HepG2 (cell line): Measurements from ENCODE around the gene ARHGEF12. TPM values are rescaled to one million over a fixed set of nuclear protein-coding genes. Genes with fewer than 3 reads are reported as not detected.

Experiments used
- ATAC-seq: fragments of 200-7000 bp; cut with Tn5 transposase; 3 replicates; pipeline ENCODE4 v1.9.1; 2020; ENCODE audit warnings: mild to moderate bottlenecking, moderate library complexity
- BruUV-seq: library from RNA; stranded (reverse); fragments of 400-500 nt; replicated peaks from 2 replicates; lab custom pipeline; 2021; lab: Mats Ljungman, UMichigan
- CTCF ChIA-PET: fragments of 300-600 bp; formaldehyde crosslinking; extraction: SDS; loops from one replicate; lab custom pipeline; 2021; ENCODE audit warnings: low total read pairs, inconsistent platforms, low intra/inter-chr PET ratio; lab: Yijun Ruan, JAX
- POLR2A ChIA-PET: fragments of 350-600 bp; sonication (Branson Sonifier 250); formaldehyde crosslinking; loops from one replicate; lab custom pipeline; 2020; ENCODE audit warnings: antibody characterized with exemption, inconsistent platforms; lab: Yijun Ruan, JAX
- DNase-seq: peaks from one replicate; pipeline ENCODE4 v3.0.0-alpha.2; 2015; ENCODE audit warnings: low spot score
- FAIRE-seq: peaks from 3 replicates; lab custom pipeline; 2011; peaks lifted over from hg19 to GRCh38; lab: Jason Lieb, UNC
- H2AFZ ChIP-seq: one replicate; pipeline ENCODE4 v1.6.1; 2011; ENCODE audit warnings: low read length, inconsistent platforms
- H3K27ac ChIP-seq: fragments of 300-600 bp; 3 replicates; pipeline ENCODE4 v1.8.0; 2011; ENCODE audit warnings: mixed run types, mild to moderate bottlenecking, mixed read lengths, low read length, inconsistent platforms; ENCODE audit not compliant: insufficient read depth; ENCODE audit errors: extremely low read length
- H3K27me3 ChIP-seq, 2 experiments: fragments of 200-600 bp in 1 of 2; 2 replicates in 1 of 2; 3 replicates in 1 of 2; pipeline versions ENCODE4 v1.6.0 to v1.8.0; 2011; ENCODE audit warnings: low read length in 2 of 2, mild to moderate bottlenecking in 2 of 2, moderate library complexity in 2 of 2, inconsistent platforms in 1 of 2; ENCODE audit not compliant: insufficient read depth in 2 of 2, control insufficient read depth in 1 of 2
- H3K36me3 ChIP-seq, 2 experiments: fragments of 200-600 bp in 1 of 2; replicated peaks in 1 of 2; 2 replicates in 1 of 2; 3 replicates in 1 of 2; pipeline versions ENCODE4 v1.5.1 to v1.8.0; 2011; ENCODE audit warnings: low read length in 2 of 2, inconsistent platforms in 1 of 2; ENCODE audit not compliant: insufficient read depth in 2 of 2, control insufficient read depth in 1 of 2
- H3K4me1 ChIP-seq: 2 replicates; pipeline ENCODE4 v1.5.1; 2012; ENCODE audit warnings: low read length, inconsistent platforms; ENCODE audit not compliant: insufficient read depth
- H3K4me2 ChIP-seq: 2 replicates; pipeline ENCODE4 v1.6.0; 2011; ENCODE audit warnings: low read depth, low read length, inconsistent platforms
- H3K4me3 ChIP-seq, 3 experiments: fragments of 200-600 bp in 1 of 3; sonication (generic), shearing (Covaris generic) in 1 of 3; replicated peaks in 1 of 3; 2 replicates each; pipeline ENCODE4 v1.5.1; 2011 to 2016; ENCODE audit warnings: low read length in 3 of 3, inconsistent platforms in 2 of 3, low read depth in 2 of 3, mild to moderate bottlenecking in 2 of 3, control low read depth in 1 of 3, mixed read lengths in 1 of 3; ENCODE audit not compliant: insufficient read depth in 1 of 3
- H3K79me2 ChIP-seq: one replicate; pipeline ENCODE4 v1.6.1; 2011; ENCODE audit warnings: low read length, inconsistent platforms; ENCODE audit not compliant: insufficient read depth
- H3K9ac ChIP-seq: 2 replicates; pipeline ENCODE4 v1.6.0; 2011; ENCODE audit warnings: mild to moderate bottlenecking, low read depth, low read length, inconsistent platforms; ENCODE audit not compliant: insufficient read depth
- H3K9me3 ChIP-seq: 2 replicates; pipeline ENCODE4 v1.5.1; 2012; ENCODE audit warnings: mild to moderate bottlenecking, low read length
- H4K20me1 ChIP-seq: 2 replicates; pipeline ENCODE4 v1.6.0; 2011; ENCODE audit warnings: inconsistent platforms, mild to moderate bottlenecking, low read length, moderate library complexity; ENCODE audit not compliant: insufficient read depth
- ZNF263 ChIP-seq: sonication (generic); formaldehyde crosslinking; IDR thresholded peaks from 2 replicates; pipeline ENCODE4 v1.4.0; 2020; ENCODE audit warnings: missing genetic modification reagents
- ZNF691 ChIP-seq: sonication (generic); formaldehyde crosslinking; IDR thresholded peaks from 2 replicates; pipeline ENCODE4 v1.4.0; 2020; ENCODE audit warnings: missing genetic modification reagents, low read depth, mild to moderate bottlenecking, borderline replicate concordance
- ZNF724P ChIP-seq: sonication (generic); formaldehyde crosslinking; IDR thresholded peaks from 2 replicates; pipeline ENCODE4 v1.8.0; 2022; ENCODE audit warnings: missing genetic modification reagents, borderline replicate concordance
- ZNF766 ChIP-seq: sonication (generic); formaldehyde crosslinking; IDR thresholded peaks from 2 replicates; pipeline ENCODE4 v1.5.0; 2020; ENCODE audit warnings: missing genetic modification reagents, borderline replicate concordance
- WGBS: methylation state at CpG from one replicate; pipeline ENCODE4 v1.1.6; 2017; ENCODE audit warnings: low lambda C conversion rate; 5-methylcytosine and 5-hydroxymethylcytosine counted together
- in situ Hi-C: cut with HindIII; loops from 2 replicates; pipeline ENCODE4 v1.10.0; 2017; ENCODE audit warnings: low pct_unique_long_range_greater_than_20kb; ENCODE audit not compliant: extremely low pct_ligation_motif_present
- intact Hi-C: fragments of 100-400 bp; cut with micrococcal nuclease; formaldehyde crosslinking; loops from one replicate; pipeline ENCODE4 v1.10.0; 2022; ENCODE audit not compliant: unreplicated experiment
- polyA plus RNA-seq, 8 experiments: library from polyadenylated mRNA; depleted of rRNA in 3 of 8; stranded (reverse) in 7 of 8; unstranded in 1 of 8; fragments of >200 nt; fragmentation: Illumina TruSeq in 4 of 8; extraction: Trizol in 4 of 8; gene quantifications; 2 replicates each; pipeline versions ENCODE4 v1.2.1 to v1.2.3, GENCODE V29; 2011 to 2016; ENCODE audit warnings: low read depth in 4 of 8, missing spikeins in 1 of 8, mixed read lengths in 1 of 8; ENCODE audit not compliant: insufficient read depth in 1 of 8
- total RNA-seq, 5 experiments: library from RNA; depleted of rRNA; stranded (reverse); fragments of >200 nt; fragmentation: Illumina TruSeq; extraction: Trizol; gene quantifications; 2 replicates each; pipeline ENCODE4 v1.2.3, GENCODE V29; 2016; ENCODE audit warnings: low read depth in 1 of 5
- TF ChIP-seq, protein P1 (sequence below): sonication (generic); formaldehyde crosslinking; IDR thresholded peaks from 2 replicates; pipeline ENCODE4 v1.5.0; 2020; ENCODE audit warnings: missing genetic modification reagents

Gene ARHGEF12
- total and polyA plus RNA-seq, 2 of the 13 experiments (the other 11 are each of a cell fraction or from before 2014, with no cell fraction given), result 17.9 to 54.4 TPM

- TF ChIP-seq ZNF766 (CRISPR knock-in tag), result no peak
- no peak for TF ChIP-seq ZNF691 (CRISPR knock-in tag)
- TF ChIP-seq, protein P1, sequence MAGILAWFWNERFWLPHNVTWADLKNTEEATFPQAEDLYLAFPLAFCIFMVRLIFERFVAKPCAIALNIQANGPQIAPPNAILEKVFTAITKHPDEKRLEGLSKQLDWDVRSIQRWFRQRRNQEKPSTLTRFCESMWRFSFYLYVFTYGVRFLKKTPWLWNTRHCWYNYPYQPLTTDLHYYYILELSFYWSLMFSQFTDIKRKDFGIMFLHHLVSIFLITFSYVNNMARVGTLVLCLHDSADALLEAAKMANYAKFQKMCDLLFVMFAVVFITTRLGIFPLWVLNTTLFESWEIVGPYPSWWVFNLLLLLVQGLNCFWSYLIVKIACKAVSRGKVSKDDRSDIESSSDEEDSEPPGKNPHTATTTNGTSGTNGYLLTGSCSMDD (CRISPR knock-in tag), result no peak
These were observed 175.1 kb downstream of the ARHGEF12 start, which contains the start of gene GRIK4 (continued) for GRCh38 chr11:120511116-120511819.

- intact Hi-C loops, result loop anchor here (1.0 to 10.0 kb wide), 5 partner anchors 173 to 601 kb away; no protein-coding TSS in a partner anchor
- POLR2A ChIA-PET, result no interaction called here
- BruUV-seq, result no TSS peak
- peak overlapping the region; percentile 63 for H3K4me2 ChIP-seq
- DNase-seq, result no peak
- H3K36me3 ChIP-seq, result no peaks in the 10 kb centered on the region
- peak overlapping the region in 1 of 3 experiments; percentile 50; a peak in 2 of 6 replicates for H3K4me3 ChIP-seq
- no peak overlapping the region for H2AFZ ChIP-seq
- whole genome bisulfite sequencing, result 17% methylated on average over 36 of the region's 73 CpGs
- no peaks in the 10 kb centered on the region for H4K20me1 ChIP-seq
- TF ChIP-seq ZNF263 (CRISPR knock-in tag) (peak; percentile 80), ZNF724P (CRISPR knock-in tag) (no peak)
- TF ChIP-seq, all 625 proteins: peak for 1
- Histone ChIP-seq H3K27ac (no peak overlapping the region), H3K79me2 (no peaks in the 10 kb centered on the region), H3K27me3 (peaks cover 4 to 75% of the 10 kb centered on the region in 2 experiments), H3K9me3 (no peaks in the 10 kb centered on the region), H3K9ac (no peak overlapping the region), H3K4me1 (peaks cover 5% of the 10 kb centered on the region)
- in situ Hi-C loops, result loop anchor here (5.0 to 10.0 kb wide), 3 partner anchors 175 to 440 kb away; no protein-coding TSS in a partner anchor
- FAIRE-seq (no peak), ATAC-seq (no peak)
- CTCF ChIA-PET, result interaction anchor here (0.7 to 3.2 kb wide), 6 partner anchors 148 to 440 kb away, joined by 4 to 33 read pairs (median 6); no protein-coding TSS in a partner anchor
These were observed 175.9 kb downstream of the ARHGEF12 start for GRCh38 chr11:120511820-120512738.
